ENCODE measurements around the gene NMD3.

DNA sequence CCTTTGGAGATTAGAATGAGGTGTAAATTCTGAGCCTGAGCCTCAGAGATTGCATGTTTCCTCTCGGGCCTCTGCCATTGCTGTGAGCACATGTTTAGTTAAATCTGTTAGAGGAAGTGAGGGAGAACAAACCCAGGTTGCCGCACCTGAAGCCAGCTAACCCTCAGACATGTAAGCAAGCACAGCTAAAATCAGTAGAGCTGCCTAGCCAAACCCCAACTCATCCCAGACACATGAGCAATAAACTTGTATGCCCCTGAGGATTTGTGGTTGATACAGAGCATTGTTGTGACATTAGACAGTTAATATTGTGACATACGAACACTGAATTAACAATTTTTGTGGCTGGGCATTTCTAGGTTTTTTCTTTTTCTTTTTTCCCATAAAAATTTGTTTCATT, 41.9 kb downstream of the NMD3 start:
- TF ChIP-seq CTCF (IDR thresholded peaks at IDR 0.05) (no peak), POLR2A (IDR thresholded peaks at IDR 0.05) (no peak)

Measured in heart left ventricle (tissue), 13 donors.